ENCODE measurements around the gene ATP6V1G3.
"Not testable (repeated sequence)": the region's sequence is repeated elsewhere in the genome, so short reads cannot be mapped to it uniquely, and the experiment has no call there.

The ATP6V1G3 gene

GRCh38 chr1:198541737-198542136 is 1.3 kb upstream of the ATP6V1G3 start:
- no peak for DNase-seq

DNA sequence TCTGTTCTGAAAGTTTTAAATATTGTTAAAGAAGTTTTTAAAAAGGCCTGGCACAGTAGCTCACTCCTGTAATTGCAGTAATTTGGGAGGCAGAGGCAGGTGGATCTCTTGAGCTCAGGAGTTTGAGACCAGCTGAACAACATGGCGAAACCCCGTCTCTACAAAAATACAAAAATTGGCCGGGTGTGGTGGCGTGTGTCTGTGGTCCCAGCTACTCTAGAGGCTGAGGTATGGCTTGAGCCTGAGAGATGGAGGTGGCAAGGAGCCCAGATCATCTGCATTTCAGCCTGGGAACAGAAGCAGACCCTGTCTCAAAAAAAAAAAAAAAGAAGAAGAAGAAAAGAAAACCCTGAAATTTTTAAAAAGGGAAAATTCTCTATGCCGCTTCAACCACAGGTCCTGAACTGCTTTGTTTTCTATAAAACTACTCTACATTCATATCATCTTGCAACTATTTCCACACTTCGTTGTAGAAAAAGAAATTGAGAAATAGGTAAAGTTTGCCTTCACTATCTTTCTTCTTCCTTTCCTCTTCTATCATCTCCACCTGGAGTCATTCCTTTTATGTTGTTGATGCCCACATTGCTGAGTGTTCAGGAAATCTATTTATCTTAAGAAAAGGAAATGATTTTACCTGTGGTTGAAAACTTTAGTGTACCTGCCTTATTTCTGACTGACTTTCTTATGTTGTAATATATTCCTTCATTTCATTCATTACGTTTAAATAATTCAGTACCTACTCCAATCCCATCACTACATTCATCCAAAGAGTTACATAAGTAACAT is 1.7 kb downstream of the ATP6V1G3 start:
- no peak for DNase-seq

DNA sequence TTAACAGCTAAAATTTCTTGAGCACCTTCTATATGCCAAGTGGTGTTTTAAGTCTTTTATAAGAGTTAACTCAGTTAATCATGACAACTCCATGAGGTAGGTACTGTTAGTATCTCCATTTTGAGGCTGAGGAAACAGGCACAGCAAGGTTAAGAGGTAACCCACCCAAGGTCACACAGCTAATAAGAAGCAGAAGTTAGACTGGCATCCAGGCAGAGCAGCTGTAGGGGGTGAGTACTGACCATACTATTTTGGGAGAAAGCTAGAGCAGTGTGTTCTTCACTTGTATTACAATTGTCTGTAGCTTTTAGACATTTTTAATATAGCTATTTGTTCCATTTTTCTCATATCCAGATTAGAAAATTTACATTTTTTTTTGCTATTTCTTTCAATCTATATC is 4.8 kb downstream of the ATP6V1G3 start:
- no peak for DNase-seq

DNA sequence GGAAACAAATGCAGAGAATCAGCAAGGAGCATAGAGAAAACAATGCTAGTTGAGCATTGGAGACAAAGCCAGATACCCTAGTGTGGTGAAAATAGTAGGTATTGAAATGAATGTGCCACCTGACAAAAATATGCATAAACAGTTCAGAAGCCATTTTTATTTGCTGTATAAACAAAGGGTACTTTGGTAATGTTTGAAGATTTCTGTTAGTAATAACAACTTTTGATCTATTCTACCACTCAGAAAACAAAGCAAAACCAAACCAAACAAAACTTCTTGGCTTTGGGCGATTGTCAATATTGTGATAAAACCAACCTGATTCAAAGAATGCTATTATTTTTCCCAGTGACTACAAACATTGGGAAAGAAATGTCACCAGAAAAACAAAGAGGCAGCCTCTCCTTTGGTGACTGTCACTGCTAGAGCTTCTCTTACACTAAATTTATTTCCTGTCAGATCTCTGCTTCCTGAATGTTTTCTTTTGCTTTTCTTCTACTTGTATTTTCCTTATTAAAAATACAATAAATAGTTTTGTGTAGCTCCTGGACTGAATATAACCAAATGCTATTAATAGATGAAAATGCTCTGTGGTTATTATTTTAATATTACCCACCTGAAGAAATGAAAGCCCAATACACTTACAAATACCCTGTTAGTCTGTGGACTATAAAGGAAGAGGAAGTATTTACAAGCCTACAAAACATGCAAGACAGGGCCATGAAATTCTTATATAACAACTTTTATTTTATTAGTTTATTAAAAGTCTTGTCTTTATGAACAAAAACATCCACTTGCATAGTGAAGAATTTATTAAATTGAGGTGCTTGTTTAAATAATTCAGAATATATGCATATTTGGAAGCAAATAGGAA is 5.7 kb downstream of the ATP6V1G3 start:
- DNase-seq, result no peak

GRCh38 chr1:198531891-198532290 is 8.6 kb downstream of the ATP6V1G3 start:
- no peak for DNase-seq

- peak; percentile 79 for DNase-seq
These were observed 9.5 kb downstream of the ATP6V1G3 start for GRCh38 chr1:198530953-198531352.

DNA sequence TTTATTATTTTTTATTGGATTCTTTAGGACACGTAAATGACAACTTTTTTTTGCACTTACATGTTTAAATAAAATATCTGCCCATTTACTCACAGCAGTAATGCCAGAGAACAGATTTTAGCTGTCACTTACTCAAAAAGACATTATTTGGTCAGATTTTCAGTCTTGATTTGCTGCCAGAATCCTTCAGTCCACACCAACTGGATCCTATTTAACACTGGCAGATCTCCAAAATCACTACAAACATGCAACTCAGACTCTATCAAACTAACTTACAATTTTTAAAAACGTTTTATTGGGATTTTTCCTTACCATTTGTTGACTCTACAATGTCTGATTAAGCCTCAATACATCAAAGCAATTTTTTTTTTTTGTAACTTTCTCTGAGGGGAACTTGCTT is 11.1 kb downstream of the ATP6V1G3 start:
- peak; percentile 42 for DNase-seq

DNA sequence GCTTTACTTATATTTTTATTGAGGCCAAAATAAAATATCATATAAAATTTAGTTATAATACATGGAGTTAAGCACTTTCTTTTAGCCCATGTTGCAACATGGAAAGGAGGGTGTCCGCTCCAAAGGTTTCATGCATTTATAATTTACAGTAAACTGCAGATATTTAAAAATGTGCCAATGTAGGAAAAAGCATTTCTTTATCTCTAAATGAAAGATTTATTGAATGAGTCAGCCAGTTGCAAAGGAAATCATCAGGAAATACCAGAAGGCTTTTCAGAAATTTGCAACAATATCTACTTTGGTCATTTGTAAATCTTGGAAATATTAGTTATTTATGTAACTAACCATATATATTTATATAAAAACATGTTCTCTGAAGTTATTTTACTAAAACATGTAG is 12.1 kb downstream of the ATP6V1G3 start:
- DNase-seq, result no peak

DNA sequence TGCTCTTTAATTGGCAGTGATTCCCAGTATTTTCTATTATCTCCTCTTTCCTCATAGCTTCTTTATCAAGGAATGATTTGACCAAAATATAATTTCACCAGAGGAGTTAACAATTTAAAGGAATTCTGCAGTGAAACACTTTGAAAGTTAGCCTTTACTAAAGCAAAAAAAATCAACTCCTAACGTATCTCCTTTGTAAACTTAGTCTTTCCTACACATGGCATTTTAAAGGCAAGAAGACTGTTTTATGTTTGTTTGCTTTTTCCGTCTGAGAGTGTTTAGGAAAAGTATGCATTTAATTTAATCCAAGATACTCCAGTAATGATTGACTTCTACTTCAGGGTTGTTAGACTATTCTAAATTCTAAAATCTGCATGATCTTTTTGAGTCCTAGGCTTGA is 15.9 kb downstream of the ATP6V1G3 start:
- DNase-seq, result no peak

GRCh38 chr1:198524127-198524526 is 16.4 kb downstream of the ATP6V1G3 start:
- DNase-seq, result not testable (repeated sequence)

- DNase-seq, result no peak
These were observed 17.1 kb downstream of the ATP6V1G3 start for GRCh38 chr1:198523182-198523950.

DNA sequence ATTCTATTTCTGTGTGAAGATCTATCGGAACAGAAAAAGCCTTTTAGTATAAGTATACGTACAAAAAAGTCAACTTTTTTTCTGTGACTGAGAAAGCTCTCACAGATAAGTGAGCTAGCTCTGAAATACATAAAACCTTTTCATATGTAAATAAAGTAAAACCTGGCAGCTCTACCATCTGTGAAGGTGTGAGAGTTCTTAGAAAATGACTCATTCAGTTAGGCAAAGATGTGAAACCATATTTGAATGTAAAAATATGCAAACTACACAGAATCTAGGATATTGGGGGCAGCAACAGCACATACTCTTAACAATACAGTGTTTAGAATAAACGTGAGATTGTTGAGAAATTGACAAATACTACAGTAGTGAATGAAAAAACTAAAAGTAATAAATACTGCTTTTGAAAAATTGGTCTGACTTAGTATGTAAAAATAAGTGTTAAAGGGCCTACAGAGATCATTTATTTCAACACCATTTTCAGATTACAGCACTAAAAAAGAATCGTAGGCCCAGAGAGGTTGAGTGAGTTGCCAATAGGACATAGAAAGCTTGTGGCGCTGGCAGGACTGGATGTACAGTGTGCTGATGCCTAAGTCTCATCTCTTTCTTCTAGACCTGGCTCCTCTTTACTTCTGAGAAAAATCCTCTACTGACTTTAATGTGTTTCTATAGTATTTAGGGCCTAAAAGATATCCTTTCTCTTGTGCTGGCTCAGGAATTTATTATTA is 19.8 kb downstream of the ATP6V1G3 start:
- DNase-seq, result no peak

- no peak for DNase-seq
These were observed 20.6 kb downstream of the ATP6V1G3 start for GRCh38 chr1:198519639-198520501.

GRCh38 chr1:198517623-198518199 is 22.8 kb downstream of the ATP6V1G3 start:
- DNase-seq, result no peak

DNA sequence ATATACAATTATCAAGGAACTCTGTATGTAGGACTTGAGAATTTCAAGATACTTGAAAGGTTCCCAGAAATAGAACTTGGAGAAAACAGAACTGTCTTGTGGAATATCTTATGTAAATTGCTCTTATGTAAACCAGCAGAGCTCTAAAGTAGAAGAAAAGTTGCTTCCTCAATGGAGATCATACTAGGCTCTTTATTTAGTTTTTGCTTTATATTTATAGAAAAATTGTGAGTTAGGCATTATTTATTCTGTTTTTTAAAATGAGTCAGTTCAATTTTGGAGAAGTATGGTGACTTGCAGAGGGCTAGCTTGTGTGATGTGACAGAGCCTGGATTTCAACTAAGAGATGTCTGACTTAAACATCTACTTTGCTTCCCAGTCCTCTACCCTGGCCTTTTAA is 40.4 kb downstream of the ATP6V1G3 start:
- DNase-seq, result no peak

DNA sequence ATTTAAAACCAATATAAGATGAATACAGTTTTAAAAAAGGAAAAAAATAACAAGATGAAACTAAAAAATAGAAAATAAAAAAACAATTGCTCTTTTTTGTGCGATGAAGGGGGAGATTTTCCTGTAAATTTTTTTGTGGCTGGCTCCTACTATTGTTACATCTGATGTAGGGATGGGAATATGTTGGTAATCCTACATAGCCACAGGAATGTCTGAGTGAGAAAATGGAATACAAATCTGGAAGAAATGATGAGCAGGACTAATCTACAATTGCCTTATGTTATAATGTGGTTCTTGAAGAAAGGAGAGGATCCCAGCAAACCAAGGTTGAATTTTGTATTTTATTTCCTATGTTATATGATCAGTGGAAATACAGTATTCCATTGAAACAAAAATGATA is 40.9 kb downstream of the ATP6V1G3 start:
- no peak for DNase-seq

GRCh38 chr1:198498881-198499280 is 41.6 kb downstream of the ATP6V1G3 start:
- no peak for DNase-seq

GRCh38 chr1:198498103-198498385 is 42.4 kb downstream of the ATP6V1G3 start:
- no peak for DNase-seq

DNA sequence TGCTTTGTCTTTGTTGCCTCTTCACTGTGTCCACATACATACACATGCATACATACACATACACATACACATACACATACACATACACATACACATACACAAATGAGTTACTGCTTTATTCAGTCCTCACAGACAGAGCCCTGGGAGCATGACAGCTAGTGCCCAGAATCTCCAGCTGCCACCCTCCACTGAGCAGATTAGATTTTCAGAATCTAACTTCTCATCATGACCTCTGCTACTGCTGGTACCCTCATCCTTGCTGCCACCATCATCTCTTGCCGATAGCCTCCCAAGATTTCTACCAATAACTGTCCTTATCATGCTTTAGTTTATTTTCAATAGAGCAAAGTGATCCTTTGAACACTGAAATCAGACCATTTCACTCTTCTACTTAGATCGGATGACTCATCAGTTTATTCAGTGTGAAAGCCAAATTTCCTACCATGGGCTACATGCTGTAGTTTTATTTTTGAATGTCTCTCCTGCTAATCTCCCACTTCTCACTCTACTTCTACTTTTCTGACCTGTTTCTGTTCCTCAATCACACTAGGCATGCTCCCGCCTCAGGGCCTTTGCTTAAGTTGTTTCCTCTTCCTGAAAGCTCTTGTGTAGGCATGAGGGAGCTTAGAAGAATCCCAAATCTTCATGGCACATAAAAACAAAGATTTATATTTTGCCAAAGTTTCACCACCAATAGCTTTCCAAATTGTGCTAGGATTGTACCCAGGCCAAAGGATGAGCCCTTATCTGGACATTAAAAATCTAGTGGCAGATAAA is 43.0 kb downstream of the ATP6V1G3 start:
- DNase-seq, result no peak

All from NCI-H1105 (cell line).